NCI-H2227 (cell line): ENCODE measurements around the gene APP.
A peak's percentile ranks its signal among the peaks of the same experiment; 100 is the strongest.

Source experiments
- DNase-seq: peaks from one replicate; lab custom pipeline; 2025; ENCODE audit not compliant: unreplicated experiment; lab: John Stamatoyannopoulos, UW

The APP gene

DNA sequence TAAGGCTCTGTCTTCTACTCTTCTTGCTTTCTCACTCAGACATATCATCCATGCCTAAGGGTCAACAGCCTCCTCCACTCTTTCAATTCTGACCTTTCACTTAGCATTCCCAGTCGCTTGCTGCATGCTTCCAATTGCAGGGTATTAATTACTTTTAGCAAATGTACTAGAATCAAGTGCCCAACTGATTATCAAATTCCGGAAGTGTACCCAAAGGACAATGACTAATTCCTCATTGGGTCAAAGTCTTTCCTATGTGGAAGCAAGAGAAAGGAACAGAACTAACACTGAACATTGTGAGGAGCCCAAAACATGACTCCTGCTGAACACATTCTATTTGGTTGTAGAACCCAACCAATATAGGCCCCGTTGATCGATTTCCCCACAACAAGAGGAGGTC is 101.8 kb downstream of the APP start:
- no peak for DNase-seq

DNA sequence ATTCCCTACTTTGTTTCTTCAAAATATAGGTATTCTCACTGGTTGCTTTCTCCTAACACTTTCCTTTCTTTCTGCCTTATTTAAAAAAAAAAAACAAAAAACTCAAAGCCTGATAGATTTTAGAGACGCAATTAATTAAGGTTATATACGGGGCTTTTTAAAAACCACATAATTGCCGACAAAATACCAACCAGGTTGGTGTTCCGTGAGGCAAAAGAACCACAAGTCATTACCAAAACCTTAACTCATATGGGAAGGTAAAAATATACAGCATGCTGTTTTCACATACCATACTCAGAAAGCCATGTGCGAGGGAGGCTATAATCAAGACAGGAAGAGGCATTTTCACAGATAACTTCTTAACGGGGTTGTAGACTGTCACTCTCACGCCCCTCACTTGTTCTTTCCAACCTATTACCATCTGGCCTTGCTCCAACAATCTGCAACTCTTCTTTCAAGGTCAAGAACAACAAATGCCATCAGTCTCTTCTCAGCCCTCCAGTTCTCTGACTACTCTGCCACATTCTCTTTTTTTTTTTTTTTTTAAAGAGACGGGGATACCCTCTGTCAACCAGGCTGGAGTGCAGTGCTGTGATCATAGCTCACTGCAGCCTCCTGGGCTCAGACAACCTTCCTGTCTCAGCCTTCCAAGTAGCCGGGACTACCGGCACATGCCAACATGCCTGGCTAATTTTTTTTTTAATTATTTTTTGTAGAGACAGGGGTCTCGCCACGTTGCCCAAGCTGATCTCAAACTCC is 102.6 kb downstream of the APP start:
- peak; percentile 23 for DNase-seq

DNA sequence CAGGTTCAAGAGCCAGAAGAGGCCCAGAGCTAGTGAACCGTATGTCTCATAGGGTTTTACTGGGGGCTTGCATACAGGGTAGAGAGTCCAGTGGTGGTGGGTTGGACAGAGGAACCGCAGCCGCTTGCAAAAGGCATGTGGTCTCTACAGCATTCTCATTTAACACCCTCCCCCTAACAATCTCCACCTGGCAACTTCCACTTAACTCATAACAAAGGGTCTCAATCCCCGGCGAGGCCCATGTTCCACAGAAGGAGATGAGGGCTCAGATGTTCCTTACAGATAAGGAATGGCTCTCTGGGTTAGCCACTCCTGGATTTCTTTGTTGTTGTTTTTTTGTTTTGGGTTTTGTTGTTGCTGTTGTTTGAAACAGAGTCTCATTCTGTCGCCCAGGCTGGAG is 106.1 kb downstream of the APP start:
- DNase-seq: peak; percentile 5

DNA sequence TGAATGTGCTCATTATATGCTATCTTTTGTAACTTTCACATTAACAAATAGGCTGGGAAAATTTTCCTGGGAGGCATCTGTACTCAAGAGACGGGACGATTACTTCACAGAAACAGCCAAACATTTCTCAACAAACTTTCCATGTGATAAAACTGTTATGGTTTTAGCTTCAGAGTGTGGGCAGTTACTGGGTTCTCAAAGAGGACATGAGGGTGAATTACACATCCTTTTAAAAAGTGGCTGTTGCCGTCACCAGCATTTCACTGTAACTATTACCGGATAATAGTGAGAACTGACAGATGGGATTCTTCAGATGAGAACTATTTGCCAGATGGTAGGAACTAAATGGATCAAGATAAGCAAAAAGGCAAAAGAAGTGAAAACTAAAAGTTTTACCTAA is 109.1 kb downstream of the APP start:
- DNase-seq: no peak

DNA sequence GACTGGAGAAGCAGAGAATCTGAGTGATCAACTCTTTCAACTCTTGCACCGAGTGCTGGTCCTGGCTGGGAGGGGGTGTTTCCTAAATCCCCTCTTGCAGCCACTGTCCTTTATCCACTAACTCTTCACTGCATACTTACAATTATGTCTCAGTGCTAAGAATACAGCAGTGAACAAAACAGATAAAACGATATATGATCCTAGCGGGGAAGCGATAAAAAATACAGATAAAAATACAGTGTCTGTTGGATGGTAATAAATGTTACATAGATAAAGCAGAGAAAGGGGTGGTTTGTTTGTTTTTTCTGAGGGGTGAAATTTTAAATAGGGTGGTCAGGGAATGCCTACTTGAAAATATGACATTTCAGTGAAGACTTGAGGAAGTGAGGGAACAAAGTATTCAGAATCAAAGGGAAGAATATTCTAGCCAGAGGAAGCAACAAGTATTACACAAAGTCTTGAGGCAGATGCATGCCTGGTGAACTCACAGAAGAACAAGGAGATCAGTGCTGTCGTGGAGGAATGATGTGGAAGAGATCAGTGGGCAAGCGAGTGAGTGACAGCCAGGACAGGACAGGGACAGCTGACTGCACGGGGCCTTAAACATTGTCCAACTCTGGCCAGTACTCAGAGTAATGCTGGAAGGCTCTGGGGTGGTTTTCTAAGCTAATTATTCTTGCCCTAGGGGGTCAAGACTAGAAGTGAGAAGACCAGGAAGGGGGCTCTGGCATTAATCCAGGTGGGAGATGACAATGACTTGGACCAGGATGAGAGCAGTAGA is 110.0 kb downstream of the APP start:
- DNase-seq: no peak

DNA sequence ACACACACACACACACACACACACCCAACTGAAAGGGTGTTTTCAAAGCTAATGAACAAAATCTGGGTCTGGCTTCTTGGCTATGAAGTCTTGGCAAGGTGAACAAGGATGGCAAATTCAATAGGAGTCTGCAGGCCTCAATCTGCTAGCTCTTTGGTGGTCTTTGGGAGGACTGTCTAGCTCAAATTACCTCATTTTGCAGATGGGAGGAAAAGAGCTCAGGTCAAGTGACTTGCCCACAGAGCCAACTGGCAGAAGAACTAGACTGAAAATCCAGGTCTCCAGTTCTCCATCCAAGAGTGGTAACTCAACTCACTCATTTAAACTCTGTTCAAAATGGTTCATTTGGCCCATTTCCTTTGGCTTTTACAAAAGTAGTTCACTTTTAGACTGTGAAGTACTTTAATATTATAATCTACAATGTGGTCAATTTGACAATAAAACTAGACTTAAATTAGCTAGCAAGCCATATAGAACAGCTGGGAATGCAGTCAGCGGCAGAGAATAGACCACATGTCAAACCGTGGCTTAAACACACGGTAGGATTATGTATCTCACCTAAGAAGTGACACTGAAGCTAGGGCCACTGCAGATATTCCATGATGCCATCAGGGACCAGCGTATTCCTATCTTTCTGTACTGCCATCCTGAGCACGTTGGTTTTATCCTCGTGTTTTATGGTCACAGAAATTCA is 112.9 kb downstream of the APP start:
- no peak for DNase-seq

DNA sequence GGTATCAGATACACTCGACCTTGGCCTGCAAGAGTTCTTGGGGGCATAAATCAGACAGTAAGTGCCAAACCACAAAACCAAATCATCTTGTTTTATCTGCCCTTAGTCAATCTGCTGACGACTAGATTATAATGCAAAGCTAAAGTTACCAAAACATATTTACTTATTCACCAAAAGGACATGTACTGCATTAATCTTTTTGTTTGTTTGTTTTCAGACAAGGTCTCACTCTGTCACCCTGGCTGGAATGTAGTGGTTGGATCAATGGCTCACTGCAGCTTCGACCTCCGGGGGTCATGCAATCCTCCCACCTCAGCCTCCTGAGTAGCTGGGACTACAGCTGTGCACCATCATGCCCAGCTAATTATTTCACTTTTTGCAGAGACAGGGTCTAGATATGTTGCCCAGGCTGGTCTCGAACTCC is 114.7 kb downstream of the APP start:
- no peak for DNase-seq

DNA sequence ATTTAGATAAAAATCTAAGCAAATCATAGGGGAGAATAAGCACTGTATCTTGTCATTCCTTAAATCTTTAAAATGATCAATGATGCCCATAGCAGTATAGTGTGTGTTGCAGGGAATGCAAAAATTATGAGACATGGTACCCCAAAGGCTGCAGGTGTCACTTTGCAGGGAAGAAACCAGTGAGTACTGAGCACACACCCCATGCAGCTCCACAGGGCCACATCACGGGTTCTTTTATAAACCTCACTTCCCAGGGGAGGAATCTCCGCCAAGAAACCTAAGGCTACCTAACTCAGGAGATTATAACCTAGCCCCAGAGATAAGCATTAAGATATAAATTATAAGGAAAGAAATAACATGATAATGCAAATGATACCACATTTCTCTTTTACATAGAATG is 115.6 kb downstream of the APP start:
- DNase-seq: no peak

DNA sequence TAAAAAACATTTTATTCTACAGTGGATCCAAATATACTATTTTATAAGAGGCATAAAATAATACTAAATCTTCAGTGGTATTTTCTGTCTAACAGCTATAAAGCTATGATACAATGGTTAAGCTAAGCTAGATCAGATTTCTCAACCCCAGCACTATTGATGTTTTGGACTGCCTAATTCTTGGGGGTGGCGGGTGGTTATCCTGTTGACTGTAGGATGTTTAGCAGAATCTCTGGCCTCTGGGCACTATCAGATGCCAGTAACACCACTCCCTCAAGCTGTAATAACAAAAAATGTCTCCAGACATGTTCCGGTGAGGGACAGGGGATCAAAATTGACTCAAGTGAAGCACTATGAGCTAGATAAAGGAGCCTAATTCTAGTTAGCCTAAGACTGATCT is 118.5 kb downstream of the APP start:
- no peak for DNase-seq

DNA sequence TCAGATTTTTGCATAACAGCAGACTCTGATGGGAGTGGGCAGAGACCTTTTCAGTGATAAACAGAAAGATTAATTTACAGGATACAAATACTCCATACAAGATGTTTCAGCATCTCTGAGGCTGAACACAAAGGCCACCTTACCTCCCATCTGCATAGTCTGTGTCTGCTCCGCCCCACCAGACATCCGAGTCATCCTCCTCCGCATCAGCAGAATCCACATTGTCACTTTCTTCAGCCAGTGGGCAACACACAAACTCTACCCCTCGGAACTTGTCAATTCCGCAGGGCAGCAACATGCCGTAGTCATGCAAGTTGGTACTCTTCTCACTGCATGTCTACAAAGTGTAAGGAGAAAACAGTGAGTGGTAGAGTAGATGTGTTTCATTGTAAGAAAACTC is 119.7 kb downstream of the APP start:
- no peak for DNase-seq

DNA sequence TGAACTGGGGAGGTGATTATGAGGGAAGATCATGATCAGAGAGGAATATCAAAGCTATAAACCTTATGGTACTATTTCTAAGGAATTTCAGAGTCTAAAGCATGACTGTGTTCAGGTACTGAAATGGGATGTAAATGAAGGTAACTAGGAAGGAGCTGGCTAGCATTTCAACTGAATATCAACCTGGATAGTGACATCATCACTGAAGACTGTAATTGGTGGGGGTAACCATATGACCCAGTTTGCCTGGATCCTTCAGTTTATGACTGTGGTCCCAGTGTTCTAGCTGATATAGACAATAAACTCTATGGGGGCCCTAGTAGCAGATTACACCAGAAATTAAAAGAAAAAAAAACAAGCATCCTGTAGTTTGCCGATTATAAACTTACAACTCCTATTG is 120.8 kb downstream of the APP start:
- DNase-seq: no peak

DNA sequence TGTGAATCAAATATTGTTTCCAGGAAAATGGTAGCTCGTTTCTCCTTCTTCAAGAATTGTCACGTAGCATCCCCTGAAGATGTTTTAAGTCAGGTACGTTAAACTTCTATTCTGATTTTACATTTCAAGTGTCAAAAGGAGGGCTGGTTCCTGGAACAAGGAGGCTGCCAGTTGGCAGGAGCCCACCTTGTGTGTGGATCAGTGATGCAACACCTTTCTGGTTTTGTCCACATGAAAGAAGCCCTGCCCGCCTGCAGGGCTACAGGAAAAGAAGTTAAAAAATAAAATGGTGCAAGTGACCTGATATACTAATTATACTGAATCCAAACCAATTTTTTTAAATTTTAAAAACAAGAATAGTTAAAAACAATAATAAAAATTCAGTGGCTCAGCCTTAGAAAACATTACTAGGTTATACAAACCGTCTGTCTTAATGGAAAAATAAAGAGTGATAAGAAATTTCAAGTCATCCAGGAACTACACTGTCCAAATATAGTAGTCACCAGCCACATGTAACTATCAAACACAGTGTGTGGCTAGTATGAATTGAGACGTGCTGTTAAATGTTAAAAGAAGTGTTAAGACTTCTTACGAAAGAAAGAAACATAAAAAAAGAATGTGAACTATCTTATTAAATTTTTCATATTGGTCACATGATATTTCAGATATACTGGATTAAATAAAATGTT is 123.1 kb downstream of the APP start:
- DNase-seq: no peak

DNA sequence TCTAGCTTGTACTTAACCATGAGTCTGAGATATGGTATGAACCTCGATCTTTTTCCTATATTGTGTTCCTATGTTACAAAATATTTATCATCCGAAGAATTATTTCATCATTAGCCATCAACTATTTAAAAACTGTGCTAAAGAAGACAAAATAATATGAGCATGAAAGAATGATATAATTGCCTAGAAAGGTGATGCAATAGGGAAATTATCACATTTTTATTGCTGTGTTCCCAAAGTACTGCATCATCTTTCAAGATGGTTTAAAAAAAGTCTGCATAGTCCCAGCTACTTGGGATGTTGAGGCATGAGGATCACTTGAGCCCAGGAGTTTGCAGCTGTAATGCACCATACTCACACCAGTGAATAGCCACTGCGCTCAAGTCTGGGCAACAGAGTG is 126.7 kb downstream of the APP start:
- DNase-seq: no peak

DNA sequence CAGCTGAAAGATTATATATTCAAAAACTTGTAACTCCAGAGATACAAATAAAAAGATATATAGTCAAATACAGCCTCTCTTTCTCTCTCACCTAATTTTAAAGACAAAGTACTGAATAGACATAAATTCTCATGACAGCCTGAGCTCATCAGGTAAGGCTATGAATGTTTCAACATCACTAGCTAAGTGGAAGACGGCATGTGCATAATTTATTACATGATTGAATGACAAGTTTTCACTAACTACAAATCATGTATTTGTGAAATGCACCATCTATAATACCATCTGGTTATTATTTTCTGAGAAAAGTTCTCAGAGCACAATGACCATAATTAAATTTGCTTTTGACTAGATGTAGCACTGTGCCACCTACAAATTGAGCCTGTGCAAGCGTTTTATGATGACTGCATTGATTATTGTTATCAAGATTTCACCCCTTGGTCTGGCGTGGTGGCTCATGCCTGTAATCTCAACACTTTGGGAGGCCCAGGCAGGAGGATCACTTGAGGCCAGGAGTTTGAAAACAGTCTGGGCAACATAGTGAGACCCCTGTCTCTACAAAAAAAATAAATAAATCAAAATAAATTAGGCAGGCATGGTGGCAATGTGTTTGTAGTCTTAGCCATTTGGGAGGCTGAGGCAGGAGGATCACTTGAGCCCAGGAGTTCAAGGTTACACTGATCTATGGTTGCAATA is 128.2 kb downstream of the APP start:
- DNase-seq: no peak

DNA sequence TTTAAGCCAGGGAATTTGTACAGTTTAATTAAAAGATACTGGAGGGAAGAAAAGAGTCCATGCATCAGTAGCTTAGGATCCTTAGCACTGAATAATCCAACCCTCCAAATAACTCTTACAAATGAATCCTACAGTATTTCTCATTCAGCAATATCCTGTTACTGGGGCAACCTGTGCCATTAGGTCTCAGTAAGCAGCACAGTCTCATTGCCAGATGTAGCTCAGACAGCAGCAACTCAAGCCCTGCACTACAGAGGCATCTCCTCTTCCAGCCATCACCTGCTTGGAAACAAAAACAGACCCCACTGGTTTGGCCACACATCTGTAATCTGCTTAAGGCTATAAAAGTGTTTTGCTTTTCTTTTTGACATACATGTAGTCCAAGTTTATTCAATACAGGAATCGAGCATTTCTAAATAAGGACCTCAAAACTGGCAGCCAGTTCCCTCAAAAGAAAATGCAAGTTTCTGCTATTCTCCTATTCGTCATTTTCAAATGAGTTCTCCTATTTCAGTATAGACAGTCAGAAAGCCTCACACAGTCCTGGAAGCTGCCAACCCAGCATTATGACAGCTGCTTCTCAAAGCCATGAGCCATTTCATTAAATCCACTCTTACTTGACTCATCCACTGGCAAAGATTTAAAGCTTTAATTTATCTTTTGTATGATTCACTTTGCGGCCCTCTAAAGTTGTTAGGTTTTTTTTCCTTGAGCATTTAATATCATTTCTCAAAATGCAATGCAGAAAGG is 129.0 kb downstream of the APP start:
- DNase-seq: no peak

DNA sequence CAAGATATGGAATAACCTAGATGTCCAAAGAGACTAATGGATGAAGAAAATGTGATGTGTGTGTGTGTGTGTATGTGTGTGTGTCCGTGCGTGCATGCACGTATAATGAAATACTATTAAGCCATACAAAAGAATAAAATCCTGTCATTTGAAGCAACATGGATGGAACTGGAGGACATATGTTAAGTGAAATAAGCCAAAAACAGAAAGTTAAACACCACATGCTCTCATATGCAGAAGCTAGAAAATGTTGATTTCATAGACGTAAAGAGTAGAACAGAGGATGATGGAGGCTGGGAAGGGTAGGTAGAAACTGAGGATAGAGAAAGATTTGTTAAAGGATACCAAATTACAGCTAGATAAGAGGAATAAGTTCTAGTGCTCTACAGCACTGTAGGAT is 133.7 kb downstream of the APP start:
- no peak for DNase-seq

DNA sequence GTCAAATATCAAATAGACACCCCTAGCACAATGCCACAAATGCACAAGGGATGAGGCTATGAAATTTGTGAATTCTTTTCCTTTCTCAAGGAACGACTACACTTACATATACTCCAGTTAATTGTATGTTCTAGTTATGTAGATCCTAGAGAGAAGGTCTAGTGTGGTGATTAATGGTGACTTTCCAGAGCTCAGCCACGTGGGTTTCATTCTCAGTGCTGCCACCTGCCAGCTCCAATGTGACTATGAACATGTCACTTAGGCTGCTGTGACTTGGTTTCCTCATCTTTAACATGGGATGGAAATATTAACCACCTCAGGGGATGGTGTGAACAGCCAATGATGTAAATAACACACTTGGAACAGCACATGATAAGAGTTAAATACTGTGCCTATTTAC is 138.3 kb downstream of the APP start:
- no peak for DNase-seq

DNA sequence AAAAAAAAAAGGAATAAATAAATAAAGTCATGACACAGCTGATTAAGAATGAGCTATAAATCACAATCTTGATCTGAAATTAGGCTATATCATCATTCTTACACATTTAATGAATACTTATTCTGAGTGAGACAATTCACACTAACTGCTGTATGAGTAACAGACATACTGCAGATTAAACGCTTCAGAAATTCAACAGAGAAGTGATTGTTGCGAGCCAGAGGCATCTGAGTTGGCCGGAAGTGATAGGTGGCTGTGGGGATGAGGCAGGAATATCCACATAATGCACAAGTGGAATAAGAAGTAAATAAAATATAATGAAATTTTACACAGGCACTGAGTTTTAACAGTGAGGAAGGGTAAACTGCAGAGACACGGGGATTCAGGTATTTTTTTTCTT is 142.4 kb downstream of the APP start:
- DNase-seq: no peak

DNA sequence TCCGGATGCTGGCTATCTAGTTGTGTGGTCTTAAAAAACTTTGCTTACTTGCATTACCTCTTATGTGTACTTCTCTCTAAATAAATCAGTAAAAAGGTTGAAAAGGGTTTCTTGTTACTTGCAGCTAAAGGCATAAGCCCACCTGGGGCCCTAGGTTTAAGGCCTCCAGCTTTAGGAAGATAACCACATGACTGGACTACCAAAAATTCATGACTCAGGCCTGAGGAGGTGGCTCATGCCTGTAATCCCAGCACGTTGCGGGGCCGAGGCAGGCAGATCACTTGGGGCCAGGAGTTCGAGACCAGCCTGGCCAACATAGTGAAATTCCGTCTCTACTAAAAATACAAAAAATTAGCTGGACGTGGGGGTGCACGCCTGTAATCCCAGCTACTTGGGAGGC is 142.9 kb downstream of the APP start:
- no peak for DNase-seq
